ENCODE measurements around the gene DEPDC5. TPM values are rescaled to one million over a fixed set of nuclear protein-coding genes. Genes with fewer than 3 reads are reported as not detected.

Gene DEPDC5
- total and polyA plus RNA-seq, 2 donors (not counting 1 experiment from before 2014, with no cell fraction given), result 35.5 to 124 TPM

DNA sequence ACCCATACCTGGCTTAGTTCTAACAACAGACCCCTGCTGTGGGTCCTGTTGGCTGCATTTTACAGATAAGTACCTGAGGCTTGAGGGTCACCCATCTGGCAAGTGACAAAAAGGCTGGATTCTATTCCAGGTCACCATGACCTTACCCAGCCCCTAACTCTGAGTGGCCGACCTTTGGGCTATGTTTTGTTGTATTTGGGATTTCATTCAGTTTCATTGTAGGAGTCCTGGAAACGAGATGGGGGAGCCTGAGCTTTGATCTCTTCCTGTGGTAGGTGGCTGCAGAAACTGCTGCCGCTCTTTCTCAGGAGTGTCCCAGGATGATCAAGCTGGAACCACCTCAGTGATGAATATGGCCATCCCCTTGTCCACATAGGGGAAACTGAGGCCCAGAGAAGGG, 165.9 kb downstream of the DEPDC5 start:
- WGBS (ENCODE audit: insufficient coverage), result 100% methylated on average over 1 of the region's 3 CpGs
- ATAC-seq (ENCODE audit: low read depth), result no peak
- H3K9ac ChIP-seq (ENCODE audit: low read length), result no peak overlapping the region
- no peaks in the 10 kb centered on the region for H3K36me3 ChIP-seq (replicated peaks in 1 of 2; ENCODE audit: control extremely low read depth in 1 of 2, control insufficient read depth in 1 of 2, extremely low read depth in 1 of 2, insufficient read depth in 2 of 2, low read length in 1 of 2)
- intact Hi-C loops (cut with micrococcal nuclease), result no loop called here
- H3K27me3 ChIP-seq (replicated peaks in 1 of 4; ENCODE audit: control extremely low read depth in 1 of 4, control insufficient read depth in 3 of 4, insufficient read depth in 4 of 4, low read length in 3 of 4), result no peaks in the 10 kb centered on the region
- no peak overlapping the region for H3K4me2 ChIP-seq (replicated peaks; ENCODE audit: low read depth, low read length, poor library complexity, severe bottlenecking)
- H3K9me3 ChIP-seq (ENCODE audit: control extremely low read depth in 1 of 3, control insufficient read depth in 2 of 3, insufficient read depth in 1 of 3, low read length in 2 of 3), result no peaks in the 10 kb centered on the region
- H3K4me3 Mint-ChIP-seq, result no peak overlapping the region
- ChIA-PET CTCF (no interaction called here), POLR2A (interaction anchor here (0.6 kb wide), 1 partner anchor 23 kb away, joined by 3 read pairs; no protein-coding TSS in a partner anchor)
- DNase-seq, result no peak
- peaks cover 32% of the 10 kb centered on the region for H3K4me1 Mint-ChIP-seq
- H3K4me1 ChIP-seq (ENCODE audit: control insufficient read depth in 2 of 2, insufficient read depth in 2 of 2, low read length in 2 of 2), result peaks cover 23 to 33% of the 10 kb centered on the region in 2 donors
- H3K79me2 ChIP-seq (ENCODE audit: control insufficient read depth, insufficient read depth, low read length), result no peaks in the 10 kb centered on the region
- H3K9me3 Mint-ChIP-seq (ENCODE audit: insufficient read depth), result no peaks in the 10 kb centered on the region
- H3K27ac ChIP-seq (ENCODE audit: low read length in 2 of 2), result no peak overlapping the region
- no peaks in the 10 kb centered on the region for H3K27me3 Mint-ChIP-seq
- no peaks in the 10 kb centered on the region for H4K20me1 ChIP-seq (ENCODE audit: control insufficient read depth, insufficient read depth, low read length, poor library complexity, severe bottlenecking)
- no peak overlapping the region for H3K27ac Mint-ChIP-seq
- TF ChIP-seq EZH2 (IDR thresholded peaks at IDR 0.05; ENCODE audit: borderline replicate concordance, insufficient read depth, low read depth, low read length, poor library complexity, severe bottlenecking), result no peak
- TF ChIP-seq, protein P1, sequence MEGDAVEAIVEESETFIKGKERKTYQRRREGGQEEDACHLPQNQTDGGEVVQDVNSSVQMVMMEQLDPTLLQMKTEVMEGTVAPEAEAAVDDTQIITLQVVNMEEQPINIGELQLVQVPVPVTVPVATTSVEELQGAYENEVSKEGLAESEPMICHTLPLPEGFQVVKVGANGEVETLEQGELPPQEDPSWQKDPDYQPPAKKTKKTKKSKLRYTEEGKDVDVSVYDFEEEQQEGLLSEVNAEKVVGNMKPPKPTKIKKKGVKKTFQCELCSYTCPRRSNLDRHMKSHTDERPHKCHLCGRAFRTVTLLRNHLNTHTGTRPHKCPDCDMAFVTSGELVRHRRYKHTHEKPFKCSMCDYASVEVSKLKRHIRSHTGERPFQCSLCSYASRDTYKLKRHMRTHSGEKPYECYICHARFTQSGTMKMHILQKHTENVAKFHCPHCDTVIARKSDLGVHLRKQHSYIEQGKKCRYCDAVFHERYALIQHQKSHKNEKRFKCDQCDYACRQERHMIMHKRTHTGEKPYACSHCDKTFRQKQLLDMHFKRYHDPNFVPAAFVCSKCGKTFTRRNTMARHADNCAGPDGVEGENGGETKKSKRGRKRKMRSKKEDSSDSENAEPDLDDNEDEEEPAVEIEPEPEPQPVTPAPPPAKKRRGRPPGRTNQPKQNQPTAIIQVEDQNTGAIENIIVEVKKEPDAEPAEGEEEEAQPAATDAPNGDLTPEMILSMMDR (IDR thresholded peaks at IDR 0.05), result no peak
- no peak overlapping the region for H3K4me3 ChIP-seq (ENCODE audit: control extremely low read depth in 1 of 5, extremely low read depth in 1 of 5, insufficient read depth in 1 of 5, low read depth in 2 of 5, low read length in 4 of 5)
- H2AFZ ChIP-seq (ENCODE audit: insufficient read depth, low read depth, low read length, poor library complexity, severe bottlenecking), result no peak overlapping the region

DNA sequence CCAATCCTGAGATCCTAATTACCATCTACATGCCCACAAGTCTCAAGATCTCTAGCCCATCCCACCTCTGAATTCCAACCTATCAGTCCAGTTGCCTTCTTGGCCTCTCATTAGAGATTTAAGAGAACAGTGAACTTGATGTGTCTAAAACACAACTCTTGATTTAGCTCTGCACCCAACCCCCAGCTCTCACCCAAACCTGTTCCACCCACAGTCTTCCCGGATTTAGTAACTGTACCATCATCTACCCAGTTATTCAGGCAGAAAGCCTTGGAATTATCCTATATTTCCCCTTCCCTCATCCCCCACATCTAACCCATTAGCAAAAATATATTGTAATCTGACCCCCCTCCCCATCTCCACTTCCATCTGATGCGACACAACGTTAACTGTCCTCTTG, 166.5 kb downstream of the DEPDC5 start:
- Histone ChIP-seq H3K4me1 (ENCODE audit: control insufficient read depth in 2 of 2, insufficient read depth in 2 of 2, low read length in 2 of 2) (peaks cover 23 to 33% of the 10 kb centered on the region in 2 donors), H3K36me3 (replicated peaks in 1 of 2; ENCODE audit: control extremely low read depth in 1 of 2, control insufficient read depth in 1 of 2, extremely low read depth in 1 of 2, insufficient read depth in 2 of 2, low read length in 1 of 2) (no peaks in the 10 kb centered on the region), H3K4me2 (replicated peaks; ENCODE audit: low read depth, low read length, poor library complexity, severe bottlenecking) (no peak overlapping the region), H3K27me3 (replicated peaks in 1 of 4; ENCODE audit: control extremely low read depth in 1 of 4, control insufficient read depth in 3 of 4, insufficient read depth in 4 of 4, low read length in 3 of 4) (no peaks in the 10 kb centered on the region), H3K27ac (ENCODE audit: low read length in 2 of 2) (no peak overlapping the region), H3K79me2 (ENCODE audit: control insufficient read depth, insufficient read depth, low read length) (no peaks in the 10 kb centered on the region), H3K9me3 (ENCODE audit: control extremely low read depth in 1 of 3, control insufficient read depth in 2 of 3, insufficient read depth in 1 of 3, low read length in 2 of 3) (no peaks in the 10 kb centered on the region), H2AFZ (ENCODE audit: insufficient read depth, low read depth, low read length, poor library complexity, severe bottlenecking) (no peak overlapping the region), H3K9ac (ENCODE audit: low read length) (no peak overlapping the region), H3K4me3 (ENCODE audit: control extremely low read depth in 1 of 5, extremely low read depth in 1 of 5, insufficient read depth in 1 of 5, low read depth in 2 of 5, low read length in 4 of 5) (no peak overlapping the region), H4K20me1 (ENCODE audit: control insufficient read depth, insufficient read depth, low read length, poor library complexity, severe bottlenecking) (no peaks in the 10 kb centered on the region)
- DNase-seq (no peak), ATAC-seq (ENCODE audit: low read depth) (no peak)
- ChIA-PET POLR2A (interaction anchor here (0.6 kb wide), 1 partner anchor 23 kb away, joined by 3 read pairs; no protein-coding TSS in a partner anchor), CTCF (no interaction called here)
- TF ChIP-seq, protein P1 (IDR thresholded peaks at IDR 0.05), result no peak
- TF ChIP-seq EZH2 (IDR thresholded peaks at IDR 0.05; ENCODE audit: borderline replicate concordance, insufficient read depth, low read depth, low read length, poor library complexity, severe bottlenecking), result no peak
- intact Hi-C loops (cut with micrococcal nuclease), result no loop called here
- no peak overlapping the region for H3K4me3 Mint-ChIP-seq
- no peaks in the 10 kb centered on the region for H3K9me3 Mint-ChIP-seq (ENCODE audit: insufficient read depth)
- H3K4me1 Mint-ChIP-seq, result peaks cover 35% of the 10 kb centered on the region
- no peak overlapping the region for H3K27ac Mint-ChIP-seq
- 92% methylated on average over 3 of the region's 3 CpGs for WGBS (ENCODE audit: insufficient coverage)
- peaks cover 5% of the 10 kb centered on the region for H3K27me3 Mint-ChIP-seq

All from B cell (primary cell).